GM23338 (cell line): ENCODE results near the gene SHISA6. TPM values are rescaled to one million over a fixed set of nuclear protein-coding genes. Genes with fewer than 3 reads are reported as not detected.

Source experiments
- ATAC-seq: fragments of 200-7000 bp; cut with Tn5 transposase; 3 replicates; pipeline ENCODE4 v1.9.1; 2020
- DNase-seq: peaks from one replicate; pipeline ENCODE4 v3.0.0-alpha.2; 2015; ENCODE audit warnings: low spot score
- H2AFZ ChIP-seq: fragments of 200-600 bp; sonication (generic); 2 replicates; pipeline ENCODE4 v1.8.0; 2016; ENCODE audit warnings: antibody characterized with exemption, mild to moderate bottlenecking, moderate library complexity
- H3F3A ChIP-seq: fragments of 200-600 bp; sonication (generic); replicated peaks from 2 replicates; pipeline ENCODE4 v1.8.0; 2017; ENCODE audit warnings: antibody characterized with exemption, mixed run types, low read depth
- H3K27ac ChIP-seq: fragments of 200-600 bp; sonication (generic); 2 replicates; pipeline ENCODE4 v1.6.1; 2016; ENCODE audit warnings: low read depth
- H3K27me3 ChIP-seq: fragments of 200-600 bp; sonication (generic); 2 replicates; pipeline ENCODE4 v1.8.0; 2016; ENCODE audit warnings: mild to moderate bottlenecking, mixed run types, moderate library complexity; ENCODE audit not compliant: insufficient read depth
- H3K36me3 ChIP-seq: fragments of 200-600 bp; sonication (generic); 2 replicates; pipeline ENCODE4 v1.8.0; 2016; ENCODE audit warnings: mild to moderate bottlenecking; ENCODE audit not compliant: insufficient read depth
- H3K4me1 ChIP-seq: fragments of 200-600 bp; sonication (generic); 2 replicates; pipeline ENCODE4 v1.8.0; 2016; ENCODE audit warnings: mild to moderate bottlenecking, moderate library complexity; ENCODE audit not compliant: insufficient read depth
- H3K4me2 ChIP-seq: fragments of 200-600 bp; sonication (generic); 2 replicates; pipeline ENCODE4 v1.7.1; 2017; ENCODE audit warnings: mixed run types
- H3K4me3 ChIP-seq: fragments of 200-600 bp; sonication (generic); 2 replicates; pipeline ENCODE4 v1.6.1; 2016; ENCODE audit warnings: mixed run types
- H3K79me2 ChIP-seq: fragments of 200-600 bp; sonication (generic); replicated peaks from 2 replicates; pipeline ENCODE4 v1.8.0; 2017; ENCODE audit warnings: mild to moderate bottlenecking; ENCODE audit not compliant: insufficient read depth
- H3K9me2 ChIP-seq: fragments of 200-600 bp; sonication (generic); 2 replicates; pipeline ENCODE4 v1.8.0; 2017; ENCODE audit not compliant: insufficient read depth
- H4K20me1 ChIP-seq: fragments of 200-600 bp; sonication (generic); replicated peaks from 2 replicates; pipeline ENCODE4 v1.8.0; 2017; ENCODE audit warnings: mild to moderate bottlenecking; ENCODE audit not compliant: insufficient read depth
- H3K27ac Mint-ChIP-seq: 2 replicates; pipeline ENCODE4 v1.8.0; 2020; ENCODE audit warnings: inconsistent platforms, mild to moderate bottlenecking, moderate library complexity, mixed read lengths
- H3K27me3 Mint-ChIP-seq: 3 replicates; pipeline ENCODE4 v1.8.0; 2022; ENCODE audit warnings: low read depth, mild to moderate bottlenecking, moderate library complexity, mixed read lengths, inconsistent platforms; ENCODE audit not compliant: insufficient read depth, poor library complexity
- H3K36me3 Mint-ChIP-seq: 3 replicates; pipeline ENCODE4 v1.8.0; 2021; ENCODE audit warnings: low read depth, mild to moderate bottlenecking, inconsistent platforms, moderate library complexity, mixed read lengths
- H3K4me1 Mint-ChIP-seq: 3 replicates; pipeline ENCODE4 v1.8.0; 2020; ENCODE audit warnings: mild to moderate bottlenecking, inconsistent platforms, mixed read lengths
- H3K4me3 Mint-ChIP-seq: 3 replicates; pipeline ENCODE4 v1.8.0; 2021; ENCODE audit warnings: moderate library complexity, mild to moderate bottlenecking, inconsistent platforms, mixed read lengths
- H3K9me3 Mint-ChIP-seq: 3 replicates; pipeline ENCODE4 v1.8.0; 2020; ENCODE audit warnings: moderate library complexity, mild to moderate bottlenecking, inconsistent platforms, mixed read lengths
- CREB1 ChIP-seq: fragments of 250-450 bp; sonication (Bioruptor Pico); IDR thresholded peaks from 2 replicates; pipeline ENCODE4 v1.5.0; 2020; ENCODE audit warnings: low read depth, mild to moderate bottlenecking, moderate library complexity
- EZH2phosphoT487 ChIP-seq: fragments of 200-600 bp; sonication (generic); IDR thresholded peaks from one replicate; pipeline ENCODE4 v1.8.1; 2018; ENCODE audit warnings: antibody characterized with exemption; ENCODE audit not compliant: unreplicated experiment
- JUNB ChIP-seq: IDR thresholded peaks from one replicate; pipeline ENCODE4 v1.6.1; 2016; ENCODE audit warnings: antibody characterized with exemption; ENCODE audit not compliant: unreplicated experiment
- NANOG ChIP-seq: IDR thresholded peaks from 2 replicates; pipeline ENCODE4 v1.6.1; 2016; ENCODE audit warnings: antibody characterized with exemption, borderline replicate concordance
- POLR2AphosphoS5 ChIP-seq: IDR thresholded peaks from 2 replicates; pipeline ENCODE4 v1.6.1; 2016; ENCODE audit warnings: antibody characterized with exemption, low read depth
- STAT1 ChIP-seq: IDR thresholded peaks from one replicate; pipeline ENCODE4 v1.6.1; 2016; ENCODE audit warnings: antibody characterized with exemption; ENCODE audit not compliant: unreplicated experiment
- ZNF331 ChIP-seq: fragments of 250-450 bp; sonication (Bioruptor Pico); IDR thresholded peaks from 2 replicates; pipeline ENCODE4 v1.5.0; 2020; ENCODE audit warnings: low read depth, mild to moderate bottlenecking, moderate library complexity
- polyA plus RNA-seq: library from polyadenylated mRNA; unstranded; fragments of >200 nt; fragmentation: Nextera tagmentation; extraction: Ambion mirVana; gene quantifications from 2 replicates; pipeline ENCODE4 v1.2.1, GENCODE V29; 2016
- total RNA-seq: library from RNA; depleted of rRNA; stranded (reverse); fragments of >200 nt; shearing (Covaris generic); gene quantifications from 2 replicates; pipeline ENCODE4 v1.2.3, GENCODE V29; 2014
- TF ChIP-seq, protein P1 (sequence below), 2 experiments: fragments of 200-600 bp in 1 of 2; sonication (generic) in 1 of 2; conservative IDR thresholded peaks; 2 replicates each; pipeline versions ENCODE4 v1.5.1 to v1.6.1; 2016 to 2017; ENCODE audit warnings: antibody characterized with exemption in 2 of 2, low read depth in 2 of 2, mild to moderate bottlenecking in 2 of 2, moderate library complexity in 1 of 2
- TF ChIP-seq, protein P2 (sequence below): fragments of 250-450 bp; sonication (Bioruptor Pico); IDR thresholded peaks from 2 replicates; pipeline ENCODE4 v1.5.0; 2020; ENCODE audit warnings: mild to moderate bottlenecking, moderate library complexity
- TF ChIP-seq, protein P3 (sequence below): IDR thresholded peaks from one replicate; pipeline ENCODE4 v1.6.1; 2018; ENCODE audit warnings: antibody characterized with exemption; ENCODE audit not compliant: unreplicated experiment
- TF ChIP-seq, protein P4 (sequence below): IDR thresholded peaks from 2 replicates; pipeline ENCODE4 v1.6.1; 2016; ENCODE audit warnings: antibody characterized with exemption

SHISA6 gene
- total and polyA plus RNA-seq, 2 experiments from 2014 or later = 0.52 TPM; not detected in 1

DNA sequence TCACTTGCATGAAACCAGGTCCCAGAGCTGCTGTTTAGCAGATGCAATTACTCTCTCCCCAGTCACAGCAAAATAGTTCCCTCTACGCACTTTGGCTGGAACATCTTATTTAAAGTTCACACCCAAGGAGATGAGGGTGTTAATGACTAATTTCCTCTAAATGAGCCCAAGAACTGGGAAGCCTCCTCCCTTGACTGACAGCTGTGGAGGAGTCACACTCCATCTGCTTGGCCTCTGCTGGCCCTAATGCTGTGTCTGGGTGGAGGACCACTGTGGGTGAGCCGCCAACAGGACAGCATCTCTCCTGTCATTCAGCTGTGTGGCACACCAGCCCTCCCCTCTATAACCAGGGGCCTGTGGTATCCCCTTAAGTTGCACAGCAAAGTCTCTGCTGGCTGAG lies 115.4 kb downstream of the SHISA6 start:
- Histone ChIP-seq H3F3A (no peaks in the 10 kb centered on the region), H3K9me2 (no peaks in the 10 kb centered on the region), H4K20me1 (no peaks in the 10 kb centered on the region), H2AFZ (no peak overlapping the region), H3K4me1 (no peaks in the 10 kb centered on the region), H3K27ac (no peak overlapping the region), H3K4me3 (no peak overlapping the region), H3K27me3 (no peaks in the 10 kb centered on the region), H3K79me2 (no peaks in the 10 kb centered on the region), H3K36me3 (no peaks in the 10 kb centered on the region), H3K4me2 (no peak overlapping the region)
- TF ChIP-seq JUNB (no peak), CREB1 (CRISPR knock-in tag) (no peak), POLR2AphosphoS5 (no peak), STAT1 (no peak), ZNF331 (no peak), NANOG (no peak), EZH2phosphoT487 (no peak)
- TF ChIP-seq, protein P1, sequence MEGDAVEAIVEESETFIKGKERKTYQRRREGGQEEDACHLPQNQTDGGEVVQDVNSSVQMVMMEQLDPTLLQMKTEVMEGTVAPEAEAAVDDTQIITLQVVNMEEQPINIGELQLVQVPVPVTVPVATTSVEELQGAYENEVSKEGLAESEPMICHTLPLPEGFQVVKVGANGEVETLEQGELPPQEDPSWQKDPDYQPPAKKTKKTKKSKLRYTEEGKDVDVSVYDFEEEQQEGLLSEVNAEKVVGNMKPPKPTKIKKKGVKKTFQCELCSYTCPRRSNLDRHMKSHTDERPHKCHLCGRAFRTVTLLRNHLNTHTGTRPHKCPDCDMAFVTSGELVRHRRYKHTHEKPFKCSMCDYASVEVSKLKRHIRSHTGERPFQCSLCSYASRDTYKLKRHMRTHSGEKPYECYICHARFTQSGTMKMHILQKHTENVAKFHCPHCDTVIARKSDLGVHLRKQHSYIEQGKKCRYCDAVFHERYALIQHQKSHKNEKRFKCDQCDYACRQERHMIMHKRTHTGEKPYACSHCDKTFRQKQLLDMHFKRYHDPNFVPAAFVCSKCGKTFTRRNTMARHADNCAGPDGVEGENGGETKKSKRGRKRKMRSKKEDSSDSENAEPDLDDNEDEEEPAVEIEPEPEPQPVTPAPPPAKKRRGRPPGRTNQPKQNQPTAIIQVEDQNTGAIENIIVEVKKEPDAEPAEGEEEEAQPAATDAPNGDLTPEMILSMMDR (conservative IDR thresholded peaks at IDR 0.05; ENCODE audit: low read depth in 2 of 2) = no peak
- TF ChIP-seq, protein P2, sequence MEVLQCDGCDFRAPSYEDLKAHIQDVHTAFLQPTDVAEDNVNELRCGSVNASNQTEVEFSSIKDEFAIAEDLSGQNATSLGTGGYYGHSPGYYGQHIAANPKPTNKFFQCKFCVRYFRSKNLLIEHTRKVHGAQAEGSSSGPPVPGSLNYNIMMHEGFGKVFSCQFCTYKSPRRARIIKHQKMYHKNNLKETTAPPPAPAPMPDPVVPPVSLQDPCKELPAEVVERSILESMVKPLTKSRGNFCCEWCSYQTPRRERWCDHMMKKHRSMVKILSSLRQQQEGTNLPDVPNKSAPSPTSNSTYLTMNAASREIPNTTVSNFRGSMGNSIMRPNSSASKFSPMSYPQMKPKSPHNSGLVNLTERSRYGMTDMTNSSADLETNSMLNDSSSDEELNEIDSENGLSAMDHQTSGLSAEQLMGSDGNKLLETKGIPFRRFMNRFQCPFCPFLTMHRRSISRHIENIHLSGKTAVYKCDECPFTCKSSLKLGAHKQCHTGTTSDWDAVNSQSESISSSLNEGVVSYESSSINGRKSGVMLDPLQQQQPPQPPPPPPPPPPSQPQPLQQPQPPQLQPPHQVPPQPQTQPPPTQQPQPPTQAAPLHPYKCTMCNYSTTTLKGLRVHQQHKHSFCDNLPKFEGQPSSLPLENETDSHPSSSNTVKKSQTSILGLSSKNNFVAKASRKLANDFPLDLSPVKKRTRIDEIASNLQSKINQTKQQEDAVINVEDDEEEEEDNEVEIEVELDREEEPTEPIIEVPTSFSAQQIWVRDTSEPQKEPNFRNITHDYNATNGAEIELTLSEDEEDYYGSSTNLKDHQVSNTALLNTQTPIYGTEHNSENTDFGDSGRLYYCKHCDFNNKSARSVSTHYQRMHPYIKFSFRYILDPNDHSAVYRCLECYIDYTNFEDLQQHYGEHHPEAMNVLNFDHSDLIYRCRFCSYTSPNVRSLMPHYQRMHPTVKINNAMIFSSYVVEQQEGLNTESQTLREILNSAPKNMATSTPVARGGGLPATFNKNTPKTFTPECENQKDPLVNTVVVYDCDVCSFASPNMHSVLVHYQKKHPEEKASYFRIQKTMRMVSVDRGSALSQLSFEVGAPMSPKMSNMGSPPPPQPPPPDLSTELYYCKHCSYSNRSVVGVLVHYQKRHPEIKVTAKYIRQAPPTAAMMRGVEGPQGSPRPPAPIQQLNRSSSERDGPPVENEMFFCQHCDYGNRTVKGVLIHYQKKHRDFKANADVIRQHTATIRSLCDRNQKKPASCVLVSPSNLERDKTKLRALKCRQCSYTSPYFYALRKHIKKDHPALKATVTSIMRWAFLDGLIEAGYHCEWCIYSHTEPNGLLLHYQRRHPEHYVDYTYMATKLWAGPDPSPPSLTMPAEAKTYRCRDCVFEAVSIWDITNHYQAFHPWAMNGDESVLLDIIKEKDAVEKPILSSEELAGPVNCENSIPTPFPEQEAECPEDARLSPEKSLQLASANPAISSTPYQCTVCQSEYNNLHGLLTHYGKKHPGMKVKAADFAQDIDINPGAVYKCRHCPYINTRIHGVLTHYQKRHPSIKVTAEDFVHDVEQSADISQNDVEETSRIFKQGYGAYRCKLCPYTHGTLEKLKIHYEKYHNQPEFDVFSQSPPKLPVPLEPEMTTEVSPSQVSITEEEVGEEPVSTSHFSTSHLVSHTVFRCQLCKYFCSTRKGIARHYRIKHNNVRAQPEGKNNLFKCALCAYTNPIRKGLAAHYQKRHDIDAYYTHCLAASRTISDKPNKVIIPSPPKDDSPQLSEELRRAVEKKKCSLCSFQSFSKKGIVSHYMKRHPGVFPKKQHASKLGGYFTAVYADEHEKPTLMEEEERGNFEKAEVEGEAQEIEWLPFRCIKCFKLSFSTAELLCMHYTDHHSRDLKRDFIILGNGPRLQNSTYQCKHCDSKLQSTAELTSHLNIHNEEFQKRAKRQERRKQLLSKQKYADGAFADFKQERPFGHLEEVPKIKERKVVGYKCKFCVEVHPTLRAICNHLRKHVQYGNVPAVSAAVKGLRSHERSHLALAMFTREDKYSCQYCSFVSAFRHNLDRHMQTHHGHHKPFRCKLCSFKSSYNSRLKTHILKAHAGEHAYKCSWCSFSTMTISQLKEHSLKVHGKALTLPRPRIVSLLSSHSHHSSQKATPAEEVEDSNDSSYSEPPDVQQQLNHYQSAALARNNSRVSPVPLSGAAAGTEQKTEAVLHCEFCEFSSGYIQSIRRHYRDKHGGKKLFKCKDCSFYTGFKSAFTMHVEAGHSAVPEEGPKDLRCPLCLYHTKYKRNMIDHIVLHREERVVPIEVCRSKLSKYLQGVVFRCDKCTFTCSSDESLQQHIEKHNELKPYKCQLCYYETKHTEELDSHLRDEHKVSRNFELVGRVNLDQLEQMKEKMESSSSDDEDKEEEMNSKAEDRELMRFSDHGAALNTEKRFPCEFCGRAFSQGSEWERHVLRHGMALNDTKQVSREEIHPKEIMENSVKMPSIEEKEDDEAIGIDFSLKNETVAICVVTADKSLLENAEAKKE = no peak
- TF ChIP-seq, protein P3, sequence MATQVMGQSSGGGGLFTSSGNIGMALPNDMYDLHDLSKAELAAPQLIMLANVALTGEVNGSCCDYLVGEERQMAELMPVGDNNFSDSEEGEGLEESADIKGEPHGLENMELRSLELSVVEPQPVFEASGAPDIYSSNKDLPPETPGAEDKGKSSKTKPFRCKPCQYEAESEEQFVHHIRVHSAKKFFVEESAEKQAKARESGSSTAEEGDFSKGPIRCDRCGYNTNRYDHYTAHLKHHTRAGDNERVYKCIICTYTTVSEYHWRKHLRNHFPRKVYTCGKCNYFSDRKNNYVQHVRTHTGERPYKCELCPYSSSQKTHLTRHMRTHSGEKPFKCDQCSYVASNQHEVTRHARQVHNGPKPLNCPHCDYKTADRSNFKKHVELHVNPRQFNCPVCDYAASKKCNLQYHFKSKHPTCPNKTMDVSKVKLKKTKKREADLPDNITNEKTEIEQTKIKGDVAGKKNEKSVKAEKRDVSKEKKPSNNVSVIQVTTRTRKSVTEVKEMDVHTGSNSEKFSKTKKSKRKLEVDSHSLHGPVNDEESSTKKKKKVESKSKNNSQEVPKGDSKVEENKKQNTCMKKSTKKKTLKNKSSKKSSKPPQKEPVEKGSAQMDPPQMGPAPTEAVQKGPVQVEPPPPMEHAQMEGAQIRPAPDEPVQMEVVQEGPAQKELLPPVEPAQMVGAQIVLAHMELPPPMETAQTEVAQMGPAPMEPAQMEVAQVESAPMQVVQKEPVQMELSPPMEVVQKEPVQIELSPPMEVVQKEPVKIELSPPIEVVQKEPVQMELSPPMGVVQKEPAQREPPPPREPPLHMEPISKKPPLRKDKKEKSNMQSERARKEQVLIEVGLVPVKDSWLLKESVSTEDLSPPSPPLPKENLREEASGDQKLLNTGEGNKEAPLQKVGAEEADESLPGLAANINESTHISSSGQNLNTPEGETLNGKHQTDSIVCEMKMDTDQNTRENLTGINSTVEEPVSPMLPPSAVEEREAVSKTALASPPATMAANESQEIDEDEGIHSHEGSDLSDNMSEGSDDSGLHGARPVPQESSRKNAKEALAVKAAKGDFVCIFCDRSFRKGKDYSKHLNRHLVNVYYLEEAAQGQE = no peak
- TF ChIP-seq, protein P4, sequence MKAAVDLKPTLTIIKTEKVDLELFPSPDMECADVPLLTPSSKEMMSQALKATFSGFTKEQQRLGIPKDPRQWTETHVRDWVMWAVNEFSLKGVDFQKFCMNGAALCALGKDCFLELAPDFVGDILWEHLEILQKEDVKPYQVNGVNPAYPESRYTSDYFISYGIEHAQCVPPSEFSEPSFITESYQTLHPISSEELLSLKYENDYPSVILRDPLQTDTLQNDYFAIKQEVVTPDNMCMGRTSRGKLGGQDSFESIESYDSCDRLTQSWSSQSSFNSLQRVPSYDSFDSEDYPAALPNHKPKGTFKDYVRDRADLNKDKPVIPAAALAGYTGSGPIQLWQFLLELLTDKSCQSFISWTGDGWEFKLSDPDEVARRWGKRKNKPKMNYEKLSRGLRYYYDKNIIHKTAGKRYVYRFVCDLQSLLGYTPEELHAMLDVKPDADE = no peak
- DNase-seq (no peak), ATAC-seq (no peak)
- Mint-ChIP-seq H3K36me3 (peaks cover 58% of the 10 kb centered on the region), H3K4me1 (no peaks in the 10 kb centered on the region), H3K9me3 (peaks cover 100% of the 10 kb centered on the region), H3K4me3 (no peak overlapping the region), H3K27ac (no peak overlapping the region), H3K27me3 (peaks cover 2% of the 10 kb centered on the region)
